Stimulated activated CD8-positive, alpha-beta memory T cell treated with anti-CD3 and anti-CD28 coated beads, Interleukin-7, amount 100 ng/mL, for 24 hours (primary cell): ENCODE measurements around the gene PARD3.

ENCODE experiments used
- DNase-seq: peaks from one replicate; pipeline ENCODE4 v3.0.0-alpha.2; 2020; ENCODE audit warnings: low read depth

Gene PARD3

DNA sequence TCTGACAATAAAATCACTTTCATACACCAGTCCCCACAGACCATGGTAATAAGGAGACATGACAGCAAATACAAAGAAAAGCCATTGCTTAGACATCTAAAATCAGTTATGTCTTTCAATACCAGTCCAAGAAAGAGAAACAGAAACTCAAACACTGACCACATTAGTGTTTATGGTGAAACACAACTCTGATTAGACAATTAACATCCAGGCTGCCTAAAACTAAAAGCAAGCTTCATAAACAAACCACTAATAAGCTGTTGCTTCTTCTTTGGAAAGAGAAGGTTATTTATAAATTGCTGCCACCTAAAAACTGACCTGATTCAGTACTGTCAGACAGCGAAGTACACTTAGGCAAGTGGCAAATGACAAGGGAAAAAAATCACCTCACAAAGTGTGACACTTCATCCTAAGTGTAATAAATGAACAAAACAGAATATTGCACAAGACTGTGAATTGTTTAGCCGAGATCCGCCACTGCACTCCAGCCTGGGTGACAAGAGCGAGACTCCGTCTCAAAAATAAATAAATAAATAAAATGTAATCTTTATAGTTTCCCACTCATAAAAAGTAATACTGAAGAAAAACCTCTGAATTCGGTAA lies 277.4 kb downstream of the PARD3 start:
- DNase-seq = no peak

- no peak for DNase-seq
Observed at GRCh38 chr10:34535872-34536271, 279.2 kb downstream of the PARD3 start.

- no peak for DNase-seq
Observed at GRCh38 chr10:34530778-34531177, 284.3 kb downstream of the PARD3 start.

DNA sequence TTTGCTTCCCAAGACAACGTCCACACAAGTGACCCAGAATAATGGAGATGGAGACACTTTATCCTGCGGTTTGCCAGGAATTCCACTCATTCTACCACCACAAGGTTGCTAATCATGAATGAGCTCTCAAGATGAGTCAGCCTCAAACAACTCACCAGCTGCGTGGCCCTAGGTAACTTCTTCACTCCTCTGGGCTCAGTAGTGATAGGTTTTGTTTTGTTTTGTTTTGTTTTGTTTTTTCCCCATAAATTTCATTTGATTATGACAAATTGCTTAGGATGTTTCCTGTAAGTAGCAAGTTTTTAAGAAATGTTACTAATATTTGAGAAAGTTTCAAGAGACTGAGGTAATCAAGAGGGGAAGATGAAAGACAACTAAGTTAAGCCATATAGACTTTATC lies 286.8 kb downstream of the PARD3 start:
- DNase-seq = no peak

DNA sequence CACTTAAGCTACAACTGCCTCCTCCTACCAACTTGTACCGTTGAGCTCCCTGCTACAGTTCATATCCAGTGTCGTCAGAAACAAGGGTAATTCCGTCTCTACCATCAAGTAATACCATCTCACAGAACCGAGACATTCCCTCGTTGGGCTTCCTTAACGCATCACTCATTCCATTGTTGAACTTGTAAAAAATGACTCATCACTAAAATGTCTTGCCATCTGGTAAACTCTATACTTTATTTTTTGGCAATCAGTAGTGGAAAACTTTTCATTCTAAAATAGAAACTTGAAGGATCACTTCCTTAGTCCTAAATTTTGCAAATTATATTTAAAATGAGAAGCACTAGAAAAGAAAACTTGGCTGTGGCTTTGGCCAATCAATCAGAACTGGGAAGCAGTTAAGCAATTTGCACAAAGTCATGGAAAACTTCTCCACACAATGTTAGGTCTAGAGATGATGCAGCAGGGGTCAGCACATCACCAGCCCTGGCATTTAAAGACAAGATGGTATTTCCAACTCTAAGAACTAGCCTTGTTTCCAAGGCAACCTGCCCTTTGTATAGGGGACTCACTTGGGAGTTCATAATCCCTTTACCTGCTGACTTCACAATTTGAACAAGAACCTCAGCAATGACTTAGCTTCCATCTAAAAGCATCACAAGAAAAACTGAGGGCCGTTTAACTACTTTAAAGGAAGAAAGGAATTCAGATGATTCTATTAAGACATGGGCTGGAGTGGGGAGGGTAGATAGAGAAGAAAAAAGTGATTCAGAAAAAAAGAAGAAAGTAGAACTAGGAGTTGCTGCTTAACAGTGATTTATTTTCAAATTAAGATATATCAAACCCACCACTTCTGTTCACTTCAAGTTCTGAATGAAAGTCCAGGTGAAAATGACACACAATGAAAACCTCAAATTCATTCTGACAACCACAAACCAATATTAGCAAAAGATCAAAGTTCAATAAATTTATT lies 288.1 kb downstream of the PARD3 start:
- no peak for DNase-seq

- DNase-seq = no peak
Observed at GRCh38 chr10:34526186-34526585, 288.9 kb downstream of the PARD3 start.

DNA sequence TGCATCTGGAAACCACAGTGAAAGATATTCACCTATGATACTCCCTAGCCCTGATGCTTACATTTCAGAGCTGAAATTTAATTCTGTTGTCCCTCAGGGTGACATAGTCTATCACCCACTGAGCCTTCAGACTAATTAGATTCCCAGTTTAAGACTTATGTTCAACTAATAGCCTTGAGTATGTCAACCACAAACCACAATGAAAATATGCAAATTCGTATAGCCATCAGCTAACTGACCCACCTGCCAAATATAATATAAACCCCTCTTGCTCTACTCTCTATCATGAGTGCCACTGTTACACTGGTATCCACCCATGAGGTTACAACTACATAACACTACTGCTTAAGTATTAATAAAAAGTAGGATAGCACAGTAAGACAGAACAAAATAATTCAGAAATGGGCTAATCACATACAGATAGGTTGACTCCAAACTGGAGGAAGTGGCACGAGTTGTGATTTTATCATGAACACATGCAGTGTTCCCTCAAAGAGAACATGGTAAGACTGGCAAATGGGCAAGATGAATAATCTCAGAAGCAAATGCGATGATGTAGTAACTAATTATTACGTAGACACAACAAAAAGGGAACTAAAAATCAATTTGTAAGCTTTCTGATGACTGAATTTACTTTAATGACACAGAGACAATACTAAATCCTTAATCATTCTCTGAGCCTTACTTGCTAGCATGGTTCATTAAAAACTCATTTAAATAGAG lies 290.6 kb downstream of the PARD3 start:
- DNase-seq = no peak

- DNase-seq = no peak
Observed at GRCh38 chr10:34523017-34523767, 291.9 kb downstream of the PARD3 start.

- no peak for DNase-seq
Observed at GRCh38 chr10:34522546-34522945, 292.6 kb downstream of the PARD3 start.

DNA sequence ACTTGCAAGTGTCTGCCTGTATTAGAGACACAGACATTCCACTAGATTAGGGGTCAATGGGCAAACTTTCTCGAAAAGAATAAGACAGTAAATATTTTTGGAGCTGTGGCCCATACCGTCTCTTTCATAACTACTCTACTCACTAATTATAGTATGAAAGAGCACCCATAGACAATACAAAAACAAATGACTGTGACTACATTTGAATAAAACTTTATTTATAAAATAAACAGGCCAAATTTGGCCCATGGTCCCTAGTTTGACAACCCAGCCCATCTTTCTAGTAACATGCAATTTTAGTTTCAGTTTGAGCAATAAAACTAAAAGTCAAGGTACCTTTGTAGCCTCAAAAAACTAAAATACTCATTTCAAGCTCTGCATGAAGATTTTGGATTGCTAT lies 294.6 kb downstream of the PARD3 start:
- no peak for DNase-seq

DNA sequence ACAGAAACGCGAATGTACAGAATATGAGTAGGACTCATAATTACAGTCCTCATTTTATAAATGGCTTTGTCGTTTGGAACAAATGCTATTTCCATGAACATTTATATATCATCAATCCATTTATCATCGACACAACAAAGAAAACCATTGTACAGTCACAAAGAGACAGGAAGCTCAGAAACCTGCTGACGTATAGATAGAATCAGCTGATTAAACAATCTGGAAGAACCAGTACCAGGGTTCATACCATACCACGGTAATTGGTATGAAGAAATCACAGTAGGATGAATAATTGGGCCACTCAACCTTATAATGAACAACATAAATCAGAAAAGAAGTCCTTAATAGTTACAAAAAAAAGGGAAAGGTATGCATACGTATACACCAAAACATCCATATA lies 295.0 kb downstream of the PARD3 start:
- no peak for DNase-seq

DNA sequence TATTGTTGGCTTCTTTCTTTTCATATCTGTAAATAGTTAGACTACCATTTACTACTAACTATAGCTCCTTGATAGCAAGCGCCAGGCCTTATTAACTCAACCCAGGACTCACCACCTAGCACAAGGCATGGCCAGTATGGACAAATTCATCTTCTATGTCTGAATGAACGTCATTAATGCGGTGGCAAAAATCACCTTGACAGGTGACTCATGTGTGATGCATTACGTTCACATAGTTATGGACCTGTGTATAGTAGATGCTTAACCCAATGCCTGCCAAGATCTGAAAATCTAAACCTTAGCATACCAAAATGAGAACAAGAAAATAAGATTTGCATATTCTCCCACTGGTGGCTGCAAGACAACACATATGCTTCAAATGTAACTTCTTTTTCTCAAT lies 300.8 kb downstream of the PARD3 start:
- DNase-seq = no peak

DNA sequence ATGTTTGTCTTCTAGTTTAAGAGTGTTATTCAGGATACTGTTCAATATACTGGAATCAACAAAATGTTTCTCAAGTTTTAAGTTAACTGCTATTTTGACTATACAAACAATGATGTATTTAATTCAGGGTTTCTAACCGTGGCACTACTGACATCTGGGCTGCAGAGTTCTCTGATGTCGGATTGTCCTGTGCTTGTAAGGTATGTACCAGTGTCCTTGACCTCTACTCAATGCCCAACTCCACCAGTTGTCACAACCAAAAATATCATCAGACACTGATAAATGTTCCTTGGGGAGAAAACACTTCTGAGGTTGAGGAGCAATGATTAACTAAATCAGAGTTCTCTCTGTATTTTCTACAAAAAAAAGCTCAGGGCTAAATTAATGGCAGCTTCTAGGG lies 301.5 kb downstream of the PARD3 start:
- DNase-seq = no peak

GRCh38 chr10:34507217-34507616 lies 307.9 kb downstream of the PARD3 start:
- no peak for DNase-seq

DNA sequence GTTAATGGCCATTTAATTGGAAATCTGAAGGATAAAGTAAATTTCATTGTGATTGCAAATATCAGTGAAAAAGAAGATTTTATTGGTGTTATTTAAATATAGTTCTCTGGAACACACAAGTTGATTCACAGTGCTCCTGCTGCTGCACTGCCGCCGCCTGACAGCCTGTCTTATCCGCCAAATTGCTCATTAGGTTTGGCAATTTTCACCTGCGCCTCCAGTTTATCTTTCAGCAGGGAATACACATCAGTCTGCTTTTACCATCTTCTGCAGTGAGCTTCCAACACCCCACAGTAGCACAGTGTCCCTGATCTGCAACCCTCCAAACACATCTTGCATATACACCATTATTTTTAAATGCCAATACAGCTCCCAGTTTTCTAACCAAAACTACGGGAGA lies 308.3 kb downstream of the PARD3 start:
- no peak for DNase-seq

DNA sequence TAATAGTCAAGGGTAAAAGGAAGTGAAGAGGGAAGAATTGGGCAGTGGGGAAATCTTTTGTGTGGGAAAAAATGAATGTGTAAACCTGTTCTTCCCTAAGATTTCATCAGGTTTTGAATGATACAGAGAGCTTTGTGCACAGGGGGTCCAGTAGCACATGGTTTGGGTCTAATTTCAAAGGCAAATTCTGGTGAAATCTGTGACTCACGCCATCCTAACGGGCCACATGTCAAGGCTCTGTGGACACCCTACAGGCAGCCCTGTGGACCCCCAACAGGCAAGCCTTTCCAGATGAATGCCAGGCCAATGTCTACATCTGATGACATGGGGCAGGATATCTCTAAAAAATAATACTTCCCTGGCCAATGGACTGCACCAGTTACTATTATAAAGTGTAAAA lies 309.8 kb downstream of the PARD3 start:
- no peak for DNase-seq

GRCh38 chr10:34504534-34504933 lies 310.6 kb downstream of the PARD3 start:
- DNase-seq = no peak

DNA sequence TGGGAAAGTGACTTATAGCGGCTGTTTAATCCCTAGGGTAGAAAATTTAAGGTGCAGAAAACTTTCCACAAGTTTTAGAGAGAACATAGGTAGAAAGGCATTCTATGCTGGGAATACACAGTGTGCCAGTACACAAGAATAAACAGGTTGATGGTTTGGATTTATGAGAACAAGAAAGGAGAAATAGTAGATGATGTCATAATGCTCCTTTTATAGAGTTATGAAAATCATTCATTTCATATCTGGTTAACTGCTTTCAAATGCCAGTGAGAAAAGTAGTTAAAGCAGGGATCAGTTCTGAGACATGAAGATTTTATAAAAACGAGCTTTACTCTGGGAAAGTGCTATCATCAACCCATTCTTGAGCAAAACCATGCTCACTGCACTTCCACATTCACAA lies 311.4 kb downstream of the PARD3 start:
- no peak for DNase-seq

DNA sequence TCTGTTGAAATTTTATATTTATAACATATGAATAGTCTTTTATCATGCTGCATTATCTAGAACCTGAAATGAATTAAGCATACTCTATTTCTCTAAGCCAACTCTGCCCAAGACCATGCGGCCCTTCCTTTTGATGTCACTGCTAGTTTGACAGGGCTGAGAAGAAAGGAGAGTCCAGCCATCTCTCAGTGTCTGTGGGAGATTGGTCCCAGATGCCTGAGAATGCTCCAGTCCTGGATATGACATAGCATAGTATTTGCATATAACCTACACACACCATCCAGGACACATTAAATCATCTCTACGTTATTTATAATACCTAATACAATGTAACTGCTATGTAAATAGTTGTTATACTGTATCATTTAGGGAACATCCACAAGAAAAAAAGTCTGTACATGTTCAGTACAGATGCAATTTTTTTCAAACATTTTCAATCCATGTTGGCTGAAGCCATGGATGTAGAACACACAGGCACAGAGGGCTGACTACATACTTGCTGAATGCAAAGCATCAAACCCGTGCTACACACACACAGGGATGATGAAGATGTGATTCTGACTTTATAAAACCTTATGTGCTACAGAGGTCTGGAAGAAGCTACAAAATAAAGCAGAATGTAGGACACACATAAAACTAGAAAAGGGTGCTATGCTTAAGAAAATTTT lies 315.4 kb downstream of the PARD3 start:
- no peak for DNase-seq

- DNase-seq = no peak
Observed at GRCh38 chr10:34498821-34499220, 316.3 kb downstream of the PARD3 start.

GRCh38 chr10:34495938-34496337 lies 319.2 kb downstream of the PARD3 start:
- DNase-seq = no peak

DNA sequence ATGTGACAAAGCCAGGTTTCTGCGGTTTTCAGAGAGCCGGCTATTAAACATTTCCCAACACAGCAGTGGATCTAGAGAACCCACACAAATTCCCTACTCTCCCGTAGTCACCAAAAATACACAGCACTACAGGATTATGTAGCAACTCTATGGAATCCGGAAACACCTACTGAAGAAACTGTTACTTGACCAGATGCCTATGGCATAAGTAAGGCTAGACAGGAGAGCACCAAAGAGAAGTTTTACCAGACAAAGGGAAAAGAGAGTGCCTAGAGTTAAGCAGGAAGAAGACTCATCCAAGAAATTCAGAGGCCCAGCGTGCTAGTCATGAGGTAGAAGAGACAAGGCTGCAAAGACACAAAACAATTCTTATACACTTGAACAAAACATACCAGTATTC lies 321.1 kb downstream of the PARD3 start:
- no peak for DNase-seq
